ENCODE measurements around the gene LEFTY1.
A peak's percentile ranks its signal among the peaks of the same experiment; 100 is the strongest.

LEFTY1 gene

DNA sequence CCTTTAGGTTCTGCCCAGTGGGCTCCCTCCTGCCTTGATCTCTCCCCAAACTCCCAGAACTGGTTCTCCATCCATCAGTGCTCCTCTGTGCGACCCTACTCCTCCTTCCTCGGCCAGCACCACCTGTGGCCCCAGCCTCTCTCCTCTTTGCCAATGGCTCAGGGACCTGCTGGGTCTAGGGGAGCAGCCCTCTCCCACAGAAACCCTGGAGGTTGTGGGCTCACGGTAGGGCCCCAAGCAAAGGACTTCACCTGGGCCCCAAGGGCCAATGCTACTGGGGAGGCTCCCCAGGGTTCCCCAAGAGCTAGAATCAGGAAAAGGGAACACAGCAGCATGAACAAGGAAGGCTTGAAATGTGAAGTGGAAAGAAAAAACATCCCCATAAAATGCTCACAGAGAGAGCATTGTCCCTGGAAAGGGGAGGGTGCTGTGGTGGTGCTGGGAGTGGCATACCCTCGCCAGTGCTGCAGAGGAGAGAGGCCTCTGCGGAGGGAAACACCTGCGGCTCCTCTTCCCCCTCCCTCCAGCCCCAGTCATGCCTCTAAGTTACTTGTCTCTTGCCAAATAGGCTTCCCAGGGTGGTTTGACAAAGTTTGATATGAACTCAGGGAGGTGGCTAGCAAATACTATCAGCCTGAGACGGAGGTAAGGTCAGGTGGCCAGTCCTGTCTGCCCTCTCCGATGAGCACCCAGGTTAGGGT is 9.3 kb downstream of the LEFTY1 start:
- no peak for DNase-seq (ENCODE audit: extremely low read depth, low read depth)
- no peak overlapping the region for H3K4me3 ChIP-seq (replicated peaks; ENCODE audit: low read depth, low read length)

DNA sequence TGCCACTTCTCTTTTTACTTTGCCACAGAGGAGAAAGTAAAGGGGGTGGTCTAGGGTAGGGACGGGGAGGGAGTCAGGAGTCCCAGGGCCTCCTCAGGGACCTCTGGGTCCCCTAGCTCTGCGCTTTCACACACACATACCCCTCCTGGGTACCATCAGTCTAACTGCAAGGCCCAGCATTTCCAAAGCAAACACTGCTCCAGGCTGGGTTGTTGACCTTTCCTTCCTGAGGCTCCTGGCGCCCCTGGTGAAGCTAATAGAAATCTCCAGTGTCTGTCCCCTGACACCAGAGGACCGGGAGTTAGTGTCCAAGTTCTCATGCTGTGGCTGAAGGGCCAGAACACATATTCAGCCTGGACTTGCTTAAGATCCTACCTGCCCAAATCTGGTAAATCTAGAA is 10.7 kb downstream of the LEFTY1 start:
- no peak for DNase-seq (ENCODE audit: extremely low read depth, low read depth)
- TF ChIP-seq, protein P1, sequence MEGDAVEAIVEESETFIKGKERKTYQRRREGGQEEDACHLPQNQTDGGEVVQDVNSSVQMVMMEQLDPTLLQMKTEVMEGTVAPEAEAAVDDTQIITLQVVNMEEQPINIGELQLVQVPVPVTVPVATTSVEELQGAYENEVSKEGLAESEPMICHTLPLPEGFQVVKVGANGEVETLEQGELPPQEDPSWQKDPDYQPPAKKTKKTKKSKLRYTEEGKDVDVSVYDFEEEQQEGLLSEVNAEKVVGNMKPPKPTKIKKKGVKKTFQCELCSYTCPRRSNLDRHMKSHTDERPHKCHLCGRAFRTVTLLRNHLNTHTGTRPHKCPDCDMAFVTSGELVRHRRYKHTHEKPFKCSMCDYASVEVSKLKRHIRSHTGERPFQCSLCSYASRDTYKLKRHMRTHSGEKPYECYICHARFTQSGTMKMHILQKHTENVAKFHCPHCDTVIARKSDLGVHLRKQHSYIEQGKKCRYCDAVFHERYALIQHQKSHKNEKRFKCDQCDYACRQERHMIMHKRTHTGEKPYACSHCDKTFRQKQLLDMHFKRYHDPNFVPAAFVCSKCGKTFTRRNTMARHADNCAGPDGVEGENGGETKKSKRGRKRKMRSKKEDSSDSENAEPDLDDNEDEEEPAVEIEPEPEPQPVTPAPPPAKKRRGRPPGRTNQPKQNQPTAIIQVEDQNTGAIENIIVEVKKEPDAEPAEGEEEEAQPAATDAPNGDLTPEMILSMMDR (IDR thresholded peaks at IDR 0.05; ENCODE audit: low read depth, low read length, missing control alignments): no peak
- no peak overlapping the region for H3K4me3 ChIP-seq (replicated peaks; ENCODE audit: low read depth, low read length)

More for the DNA sequence above, 9.3 kb downstream of the LEFTY1 start:
- TF ChIP-seq, protein P1 (IDR thresholded peaks at IDR 0.05; ENCODE audit: low read depth, low read length, missing control alignments): no peak

DNA sequence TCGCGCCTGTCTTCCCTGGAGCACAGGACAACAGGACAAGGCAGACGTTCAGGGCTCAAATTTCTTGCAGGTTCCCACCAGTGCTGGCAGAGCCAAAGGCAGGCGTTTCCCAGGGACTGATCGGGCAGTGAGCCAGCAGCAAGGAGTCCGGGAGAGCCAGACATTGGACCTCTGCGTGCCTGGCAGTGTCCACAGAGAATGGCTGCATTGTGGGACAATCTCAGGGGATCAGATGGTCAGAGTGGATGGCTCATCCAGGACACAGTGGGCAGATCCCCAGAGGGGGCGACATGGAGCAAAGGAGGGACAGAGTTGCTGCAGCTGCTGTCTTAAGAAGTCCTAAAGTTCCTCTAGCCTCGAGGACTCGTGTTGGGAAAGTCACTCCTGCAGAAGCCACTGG is 11.4 kb downstream of the LEFTY1 start:
- TF ChIP-seq, protein P1 (IDR thresholded peaks at IDR 0.05; ENCODE audit: low read depth, low read length, missing control alignments): peak; percentile 74
- no peak for DNase-seq (ENCODE audit: extremely low read depth, low read depth)
- H3K4me3 ChIP-seq (replicated peaks; ENCODE audit: low read depth, low read length): no peak overlapping the region

DNA sequence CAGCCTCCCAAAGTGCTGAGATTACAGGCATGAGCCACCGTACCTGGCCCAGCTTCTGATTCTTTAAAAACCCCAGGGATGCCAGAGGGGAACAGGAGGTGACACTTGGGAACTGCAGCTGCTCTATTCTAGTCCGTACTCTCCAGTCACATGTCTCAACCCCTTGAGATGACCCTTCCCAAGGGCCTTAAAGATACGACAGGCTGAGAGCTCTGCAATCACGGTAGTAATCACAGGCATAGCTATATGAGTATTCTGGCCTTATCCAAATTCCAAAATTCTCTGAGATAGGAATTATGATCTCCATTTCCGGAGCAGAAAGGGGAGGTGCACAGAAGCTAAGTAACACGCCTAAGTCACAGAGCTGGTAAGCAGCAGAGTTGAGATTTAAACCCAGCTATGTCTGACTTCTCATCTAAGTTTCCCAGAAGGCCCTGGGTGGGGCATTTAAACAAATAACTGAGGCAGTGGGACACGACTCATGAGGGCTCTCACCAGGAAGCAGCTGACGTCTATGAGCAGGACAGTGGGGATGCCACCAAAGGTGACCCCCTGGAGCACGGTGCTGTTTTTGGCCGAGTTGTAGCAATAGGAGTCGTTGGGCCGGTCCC is 11.9 kb downstream of the LEFTY1 start:
- DNase-seq (ENCODE audit: extremely low read depth, low read depth): no peak
- no peak overlapping the region for H3K4me3 ChIP-seq (replicated peaks; ENCODE audit: low read depth, low read length)
- TF ChIP-seq, protein P1 (IDR thresholded peaks at IDR 0.05; ENCODE audit: low read depth, low read length, missing control alignments): no peak

DNA sequence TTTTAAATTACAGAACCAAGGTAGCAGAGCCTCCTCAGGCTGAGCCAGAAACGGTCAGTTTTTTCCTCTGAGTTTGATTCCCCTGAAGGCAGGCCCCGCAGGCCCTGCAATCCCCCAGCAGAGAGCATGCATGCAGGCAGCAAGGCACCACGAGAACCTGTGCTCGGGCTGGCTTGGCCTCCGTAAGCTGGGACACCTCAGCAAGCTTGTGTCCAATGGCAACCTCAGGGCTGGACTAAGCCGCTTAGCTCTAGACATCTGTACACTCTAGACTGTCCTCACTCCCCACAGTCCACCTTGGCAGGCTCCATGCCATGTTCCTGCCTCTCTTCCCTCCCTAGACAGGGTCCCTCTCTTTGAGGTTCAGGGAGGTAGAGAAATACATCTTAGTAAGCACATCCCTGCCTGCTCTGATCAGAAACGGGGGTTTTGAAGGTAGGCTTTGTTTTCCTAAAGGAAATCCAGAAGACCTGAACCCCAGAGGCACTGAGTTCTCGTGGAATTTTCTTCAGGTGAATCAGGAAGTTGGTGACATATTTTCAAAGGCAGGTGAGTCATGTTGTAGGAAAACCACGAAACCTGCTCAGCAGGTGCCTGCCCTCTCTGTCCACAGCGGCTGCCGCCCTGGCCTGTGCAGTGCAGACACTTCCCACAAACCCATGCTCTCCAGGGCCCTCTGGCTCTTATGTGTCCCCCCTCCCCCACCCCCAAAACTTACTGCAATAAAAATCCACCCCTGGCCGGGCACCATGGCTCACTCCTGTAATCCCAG is 13.7 kb downstream of the LEFTY1 start:
- TF ChIP-seq, protein P1 (IDR thresholded peaks at IDR 0.05; ENCODE audit: low read depth, low read length, missing control alignments): no peak
- no peak for DNase-seq (ENCODE audit: extremely low read depth, low read depth)
- no peak overlapping the region for H3K4me3 ChIP-seq (replicated peaks; ENCODE audit: low read depth, low read length)

DNA sequence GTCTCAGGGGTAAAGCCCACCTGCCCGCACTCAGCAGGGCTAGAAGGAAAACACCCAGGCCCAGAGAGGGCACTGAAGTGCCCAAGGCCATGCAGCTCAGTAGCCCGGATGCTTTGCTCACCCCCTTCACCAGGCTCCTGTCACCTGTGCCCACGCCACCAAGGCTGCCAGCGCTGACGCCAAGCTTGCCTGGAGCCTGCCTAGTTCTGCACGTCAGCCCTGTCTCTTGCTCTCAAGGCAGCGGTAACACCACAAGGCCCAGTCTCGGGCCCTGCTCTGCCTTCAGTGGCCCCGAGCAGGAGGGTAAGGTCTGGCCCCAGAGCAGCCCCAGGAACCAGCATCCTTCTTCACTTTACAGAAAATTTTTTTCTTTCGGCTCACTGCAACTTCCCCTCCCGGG is 14.5 kb downstream of the LEFTY1 start:
- no peak overlapping the region for H3K4me3 ChIP-seq (replicated peaks; ENCODE audit: low read depth, low read length)
- no peak for DNase-seq (ENCODE audit: extremely low read depth, low read depth)
- TF ChIP-seq, protein P1 (IDR thresholded peaks at IDR 0.05; ENCODE audit: low read depth, low read length, missing control alignments): no peak

Data from HFF-Myc (cell line).